Erythroblast (primary cell): ENCODE measurements around the gene SLC48A1.

Experiments used
- DNase-seq, 2 experiments: peaks; one replicate each; lab custom pipeline; 2025; lab: John Stamatoyannopoulos, UW
- GATA1 ChIP-seq: IDR thresholded peaks from 2 replicates; pipeline ENCODE4 v1.6.1; 2011; ENCODE audit warnings: low read depth, mild to moderate bottlenecking, control low read depth, low read length, moderate library complexity
- POLR2A ChIP-seq: IDR thresholded peaks from 2 replicates; pipeline ENCODE4 v1.6.1; 2011; ENCODE audit warnings: mild to moderate bottlenecking, low read length

The SLC48A1 gene

GRCh38 chr12:47772094-47772660, 861 bp upstream of the SLC48A1 start:
- TF ChIP-seq POLR2A (no peak), GATA1 (no peak)
- no peak for DNase-seq

GRCh38 chr12:47772738-47773061, 338 bp upstream of the SLC48A1 start:
- no peak for TF ChIP-seq POLR2A
- no peak for TF ChIP-seq GATA1
- no peak for DNase-seq

GRCh38 chr12:47773858-47774580, 981 bp downstream of the SLC48A1 start:
- TF ChIP-seq GATA1: no peak
- TF ChIP-seq POLR2A: peak; percentile 3
- peak in 1 of 2 experiments; percentile 68 for DNase-seq

GRCh38 chr12:47774663-47775062, 1.6 kb downstream of the SLC48A1 start:
- TF ChIP-seq POLR2A: no peak
- DNase-seq: peak; percentile 58 to 71

- peak; percentile 92 to 93 for DNase-seq
- TF ChIP-seq POLR2A: peak; percentile 85
- no peak for TF ChIP-seq GATA1
Measured at GRCh38 chr12:47775100-47775911, 2.3 kb downstream of the SLC48A1 start.

- DNase-seq: peak; percentile 75 to 76
- TF ChIP-seq GATA1 (no peak), POLR2A (no peak)
Measured at GRCh38 chr12:47776471-47777143, 3.6 kb downstream of the SLC48A1 start.

- TF ChIP-seq GATA1: no peak
- TF ChIP-seq POLR2A: no peak
Measured at GRCh38 chr12:47777151-47777550, 4.1 kb downstream of the SLC48A1 start.

GRCh38 chr12:47777741-47778558, 4.9 kb downstream of the SLC48A1 start:
- TF ChIP-seq POLR2A: no peak
- no peak for TF ChIP-seq GATA1

More at GRCh38 chr12:47777151-47777550, 4.1 kb downstream of the SLC48A1 start:
- DNase-seq: no peak

GRCh38 chr12:47778881-47779280, 5.8 kb downstream of the SLC48A1 start:
- DNase-seq: peak; percentile 36 to 49
- no peak for TF ChIP-seq GATA1

More at GRCh38 chr12:47777741-47778558, 4.9 kb downstream of the SLC48A1 start:
- DNase-seq: peak; percentile 70 to 91

GRCh38 chr12:47779301-47779942, 6.4 kb downstream of the SLC48A1 start:
- DNase-seq: peak; percentile 88 to 94
- TF ChIP-seq POLR2A (no peak), GATA1 (no peak)

- TF ChIP-seq GATA1: no peak
- TF ChIP-seq POLR2A: no peak
- DNase-seq: no peak
Measured at GRCh38 chr12:47779943-47780504, 7.0 kb downstream of the SLC48A1 start.

GRCh38 chr12:47781479-47782371, 8.7 kb downstream of the SLC48A1 start:
- DNase-seq: peak in 1 of 2 experiments; percentile 24
- TF ChIP-seq POLR2A (no peak), GATA1 (no peak)
